ENCODE data around the gene PPARA.

Gene PPARA

DNA sequence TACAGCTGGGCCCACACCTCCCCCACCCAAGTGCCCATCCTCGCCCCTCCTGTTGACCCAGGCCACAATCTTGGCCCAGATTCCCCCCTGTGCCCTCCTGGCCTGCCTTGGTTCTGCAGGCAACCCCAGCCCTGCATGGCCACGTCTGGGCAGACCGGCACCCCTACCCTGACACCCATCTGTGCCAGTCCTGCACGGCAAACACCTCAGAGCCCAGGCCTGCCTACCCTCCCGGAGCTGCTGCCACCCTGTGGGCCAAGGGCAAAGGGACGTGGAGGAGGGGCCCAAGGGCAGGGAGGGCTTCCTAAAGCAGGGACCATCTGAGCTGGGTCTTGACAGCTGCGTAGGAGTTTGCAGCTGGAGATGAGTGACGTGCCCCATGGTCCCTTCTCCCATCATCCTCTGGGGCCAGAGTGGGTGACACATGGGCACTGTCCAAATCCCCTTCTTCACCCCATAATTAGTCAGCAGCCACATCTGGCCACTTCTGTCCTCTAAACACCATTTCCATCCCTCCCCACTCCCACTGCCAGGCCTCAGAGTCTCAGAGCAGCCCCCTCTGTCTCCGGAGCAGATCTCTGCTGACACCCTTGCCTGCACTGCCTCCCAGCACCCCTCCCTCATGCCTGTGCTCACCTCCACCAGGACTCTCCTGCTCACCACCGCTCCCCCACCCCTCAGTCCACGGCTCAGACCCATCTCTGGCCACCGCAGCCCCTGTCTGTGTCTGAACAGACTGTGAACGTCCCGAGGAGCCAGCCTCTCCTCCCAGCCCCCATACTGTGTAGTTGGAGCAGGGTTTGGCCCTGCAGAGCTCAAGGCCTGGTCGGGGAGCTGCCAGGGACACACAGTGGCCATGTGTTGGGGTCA is 35.6 kb upstream of the PPARA start:
- no peak for DNase-seq

DNA sequence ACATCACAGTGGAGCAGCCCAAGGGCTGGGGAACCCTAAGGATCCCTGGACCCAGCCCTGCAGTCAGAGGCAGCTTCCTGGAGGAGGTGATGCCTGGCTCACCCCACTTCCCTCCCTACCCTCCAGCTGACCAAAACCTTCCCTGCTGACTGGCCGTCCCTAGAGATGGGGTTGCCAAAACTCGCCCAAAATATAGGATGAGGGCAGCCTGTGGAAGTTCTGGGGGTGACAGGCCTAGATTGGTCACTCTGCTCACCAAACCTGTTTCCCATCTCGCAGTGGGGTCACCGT is 35.0 kb upstream of the PPARA start:
- no peak for DNase-seq

DNA sequence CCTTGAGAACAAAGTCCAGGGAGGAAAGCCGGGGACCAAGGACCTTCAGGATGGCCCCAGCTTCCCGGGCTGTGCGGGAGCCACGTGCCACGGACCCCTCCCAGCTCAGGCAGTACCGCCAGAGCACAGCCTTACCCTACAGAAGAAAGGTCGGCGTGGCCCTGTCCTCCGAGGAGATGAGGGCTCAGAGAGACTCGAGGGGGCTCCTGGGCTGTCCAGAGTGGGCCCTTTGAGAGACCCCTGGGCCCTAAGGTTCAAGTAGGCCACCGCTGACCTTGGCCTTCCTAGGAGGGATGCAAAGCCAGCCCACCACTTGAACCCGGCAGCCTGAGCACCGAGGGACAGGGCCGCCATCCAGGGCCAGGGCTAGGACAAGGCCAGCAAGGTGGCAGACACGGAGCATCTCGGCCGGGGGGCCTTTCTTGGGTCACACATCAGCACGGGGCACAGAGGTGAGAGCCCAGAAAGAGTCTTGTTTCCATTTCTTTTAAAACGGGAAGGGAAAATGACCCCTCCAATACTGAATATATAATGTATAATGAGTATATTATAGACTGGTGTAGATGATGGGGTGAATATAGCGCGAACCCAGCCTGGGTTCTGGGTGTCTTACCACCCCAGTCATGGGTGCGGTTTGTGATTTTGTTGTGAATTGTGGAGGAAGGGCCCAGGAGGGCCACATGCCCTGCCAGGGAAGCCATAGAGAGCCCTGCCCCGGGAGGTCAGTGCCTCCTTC is 34.4 kb upstream of the PPARA start:
- DNase-seq: no peak

DNA sequence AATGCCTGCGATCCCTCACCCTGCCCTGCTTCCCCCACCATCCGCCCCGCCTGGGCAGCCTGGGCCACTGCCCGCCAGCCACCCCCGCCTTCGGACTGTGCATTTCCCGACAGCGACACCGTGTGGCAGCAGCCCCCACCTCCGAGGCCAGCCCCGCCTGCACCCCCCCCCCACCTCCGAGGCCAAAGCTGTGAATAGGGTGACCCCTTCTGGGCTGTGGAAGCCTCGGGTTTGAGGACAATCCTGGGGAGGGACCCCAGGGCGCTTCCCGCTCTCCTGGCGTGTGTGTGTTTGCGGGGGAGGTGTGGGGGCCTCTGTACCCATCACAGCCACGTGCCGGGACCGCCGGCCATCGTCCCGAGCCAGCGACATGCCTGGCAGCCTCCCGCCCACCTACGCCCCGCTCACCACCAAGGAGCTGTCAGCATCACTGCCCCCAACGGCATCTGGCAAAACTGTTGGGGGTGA is 33.8 kb upstream of the PPARA start:
- peak; percentile 79 to 88 for DNase-seq

DNA sequence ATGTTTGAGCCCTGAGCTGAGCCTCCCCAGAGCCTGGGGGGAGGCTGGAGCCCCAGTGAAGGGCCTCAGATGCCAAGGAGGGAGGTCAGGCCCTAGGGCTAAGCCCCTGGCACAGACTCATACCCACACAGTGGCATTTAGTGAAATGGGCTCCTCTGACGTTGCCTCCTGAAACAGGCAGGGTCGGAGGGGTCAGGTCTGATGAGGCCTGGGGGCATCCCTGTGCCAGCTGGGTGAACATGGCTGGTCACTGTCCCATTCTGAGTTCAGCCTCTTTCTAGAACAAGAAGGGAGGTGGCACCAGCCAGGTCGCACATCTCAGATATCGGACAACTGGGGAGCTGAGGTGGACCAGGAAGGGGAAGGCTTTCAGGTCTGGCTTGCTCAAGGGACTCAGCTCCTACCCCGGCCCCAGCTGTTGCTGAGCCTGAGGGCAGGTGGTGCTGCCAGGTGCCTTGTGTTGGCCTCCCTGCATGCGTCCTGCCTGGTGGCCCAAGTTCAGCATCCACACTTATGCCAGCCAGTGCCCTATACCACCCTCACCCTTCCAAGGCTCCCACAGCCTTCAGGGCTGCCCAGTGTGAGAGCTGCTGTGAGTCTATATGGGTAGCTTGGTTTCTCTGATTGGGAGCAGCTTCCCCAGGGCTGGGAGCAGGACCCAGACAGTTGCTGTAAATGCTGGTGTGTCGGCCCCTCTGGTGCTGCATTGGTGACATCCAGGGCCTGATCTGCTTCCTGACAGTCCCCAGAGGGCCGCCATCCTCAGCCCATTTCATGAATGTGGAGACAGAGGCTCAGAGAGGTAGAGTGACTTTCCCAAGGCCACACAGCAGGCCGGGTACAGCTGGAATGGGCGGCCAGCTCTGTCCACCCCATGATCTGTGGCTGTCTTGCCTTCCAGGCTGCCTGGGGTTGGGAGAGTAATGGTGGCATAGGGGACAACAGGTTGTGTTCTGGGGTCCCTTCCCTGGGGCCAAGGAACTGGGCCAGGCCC is 32.8 kb upstream of the PPARA start:
- DNase-seq: no peak

DNA sequence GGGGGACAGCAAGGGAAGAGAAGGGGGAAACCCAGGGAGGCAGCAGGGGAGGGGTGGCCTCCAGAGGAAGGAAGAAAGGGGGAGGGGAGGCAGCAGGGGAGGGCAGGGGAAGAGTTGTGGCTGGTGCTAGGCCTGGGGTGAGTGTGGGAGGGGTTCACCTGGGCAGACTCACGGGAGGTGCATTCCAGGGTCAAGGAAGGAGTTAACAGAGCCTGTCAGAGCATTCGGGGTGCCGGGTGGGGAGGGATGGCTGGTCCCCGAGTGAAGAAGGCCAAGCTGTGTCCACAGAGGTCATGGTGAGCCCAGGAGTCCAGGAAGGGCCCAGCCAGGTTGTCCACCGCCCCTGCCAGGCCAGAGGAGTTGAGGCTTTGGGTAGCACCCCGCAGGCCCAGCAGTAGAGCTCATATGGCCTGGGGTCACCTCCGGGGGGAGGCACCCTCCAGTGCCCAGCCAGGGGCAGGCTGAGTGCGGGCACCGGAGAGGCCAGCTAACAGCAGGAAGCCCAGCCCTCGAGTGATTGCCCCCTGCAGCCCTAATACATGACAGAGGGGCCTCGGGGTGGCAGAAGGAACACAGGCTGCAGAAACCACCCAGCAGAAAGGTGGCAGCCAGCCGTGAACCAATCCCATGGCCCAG is 31.1 kb upstream of the PPARA start:
- DNase-seq: no peak

DNA sequence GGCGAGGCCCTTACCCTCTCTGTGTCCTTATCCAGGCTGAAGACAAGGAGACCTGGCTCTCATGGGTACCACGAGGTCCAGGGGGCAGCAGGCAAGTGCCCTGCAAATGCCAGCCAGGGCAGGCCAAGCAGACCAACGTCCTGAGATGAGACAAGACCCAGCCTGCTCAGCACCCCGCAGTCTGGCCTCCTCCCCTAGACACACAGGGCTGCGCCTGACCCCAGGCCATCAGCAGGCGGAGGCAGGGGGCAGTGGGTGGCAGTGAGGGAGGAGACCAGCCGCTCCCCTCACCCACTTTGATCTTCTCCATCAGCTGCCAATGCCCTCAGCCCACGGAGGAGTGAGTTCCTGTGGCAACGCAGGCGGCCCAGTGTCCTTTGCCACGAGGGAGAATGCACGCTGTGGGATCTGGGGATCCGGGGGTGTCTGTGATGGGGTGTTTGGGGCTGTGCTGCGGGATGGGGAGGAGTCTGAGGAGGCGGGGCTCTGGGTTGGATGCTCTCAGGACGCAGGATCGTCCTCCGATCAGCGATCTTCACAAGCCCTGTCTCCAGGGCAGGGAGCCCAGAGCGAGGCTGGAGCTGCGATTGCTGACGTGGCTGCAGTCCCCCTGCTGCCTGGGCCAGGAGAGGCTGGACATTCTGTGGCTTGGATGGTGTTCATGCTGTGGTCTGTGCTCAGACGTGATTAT is 30.5 kb upstream of the PPARA start:
- DNase-seq: no peak

DNA sequence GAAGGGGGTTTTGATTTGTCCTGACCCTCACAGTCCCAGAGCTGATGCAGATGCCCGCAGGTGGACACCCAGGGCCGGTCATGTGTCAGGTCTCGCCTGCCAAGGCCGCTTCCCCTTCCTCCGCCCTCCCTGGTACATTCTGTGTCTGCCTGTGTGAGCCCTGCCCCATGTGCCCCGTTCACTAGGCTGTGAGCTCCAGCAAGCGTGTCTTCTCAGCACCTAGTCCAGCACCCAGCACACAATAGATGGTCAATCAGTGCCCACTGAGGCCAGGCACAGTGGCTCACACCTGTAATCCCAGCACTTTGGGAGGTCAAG is 29.9 kb upstream of the PPARA start:
- no peak for DNase-seq

DNA sequence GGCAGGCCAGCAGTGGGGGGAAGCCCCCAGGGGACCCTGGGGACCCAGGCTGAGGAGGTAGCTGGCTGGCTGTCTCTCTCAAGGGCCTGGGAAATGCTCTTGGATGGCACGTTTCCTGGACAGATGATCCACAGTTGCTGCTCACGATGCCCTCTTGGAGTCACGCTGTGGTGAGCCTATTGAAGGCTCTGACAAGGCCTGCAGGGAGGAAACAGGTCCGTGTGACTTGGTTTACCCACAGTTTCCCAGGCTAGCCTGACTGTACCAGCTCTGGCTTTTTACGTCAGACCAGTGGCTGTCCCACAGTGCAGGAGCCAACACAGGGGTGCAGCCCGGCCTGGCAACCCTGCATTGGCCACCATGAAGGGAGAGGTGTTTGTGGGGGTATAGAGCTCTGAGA is 29.2 kb upstream of the PPARA start:
- DNase-seq: no peak

DNA sequence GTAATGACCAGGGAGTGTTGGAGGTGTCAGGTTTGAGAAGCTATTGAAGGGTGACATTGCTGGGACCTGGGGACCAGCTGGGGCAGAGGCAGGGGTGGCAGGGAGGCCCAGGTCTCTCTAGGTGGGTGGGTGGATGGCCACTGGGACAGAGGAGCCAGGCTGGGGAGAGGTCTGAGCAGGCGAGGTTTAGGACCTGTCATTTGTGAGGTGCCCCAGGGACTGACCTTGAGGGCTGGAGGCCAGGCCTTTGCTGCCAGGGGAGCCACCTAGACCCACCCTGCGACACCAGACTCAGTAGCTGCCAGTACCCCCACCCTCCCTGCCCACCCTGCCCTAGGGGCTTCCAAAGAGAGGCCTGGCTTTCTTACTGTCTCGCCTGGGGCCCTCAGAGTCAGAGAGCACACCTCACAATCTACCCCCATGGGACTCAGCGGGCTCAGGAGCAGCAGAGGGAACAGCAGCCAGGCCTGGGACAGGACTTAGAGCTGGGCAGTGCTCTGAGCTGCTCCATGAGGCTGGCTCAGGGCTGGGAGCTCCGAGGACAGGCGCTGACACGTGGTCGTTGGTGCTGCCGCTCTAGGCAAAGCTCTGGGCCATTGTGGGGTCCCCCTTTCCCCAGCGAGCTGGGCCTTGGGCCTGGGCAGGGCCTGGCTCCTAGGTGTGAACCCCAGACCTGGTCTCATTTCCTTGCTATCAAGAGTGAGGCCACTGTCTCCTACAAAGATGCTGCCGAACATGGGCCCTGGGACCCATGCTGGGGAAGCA is 28.6 kb upstream of the PPARA start:
- DNase-seq: no peak

DNA sequence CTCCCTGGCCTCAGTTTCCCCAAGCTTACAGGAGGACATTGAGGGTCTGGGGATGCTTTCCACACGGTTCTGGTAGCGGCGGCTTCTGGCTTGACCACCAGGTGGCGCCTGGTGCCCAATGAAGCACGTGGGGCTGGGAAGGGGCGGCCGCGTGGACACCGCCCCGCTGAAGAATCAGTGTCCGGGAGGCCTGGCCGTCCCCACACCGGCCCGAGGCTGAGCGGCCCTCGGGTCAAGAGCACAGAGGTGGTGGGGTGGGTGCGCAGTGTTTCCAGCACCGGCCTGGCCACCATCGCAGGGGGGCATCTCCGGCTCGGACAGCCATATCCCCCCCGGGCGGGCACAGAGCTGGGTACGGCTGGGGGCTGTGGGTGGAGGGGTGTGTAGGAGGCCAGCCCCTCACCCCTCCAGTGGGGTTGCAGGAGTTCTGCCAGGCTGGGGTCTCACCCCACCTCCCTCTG is 27.8 kb upstream of the PPARA start:
- peak in 1 of 2 donors; percentile 40 for DNase-seq

DNA sequence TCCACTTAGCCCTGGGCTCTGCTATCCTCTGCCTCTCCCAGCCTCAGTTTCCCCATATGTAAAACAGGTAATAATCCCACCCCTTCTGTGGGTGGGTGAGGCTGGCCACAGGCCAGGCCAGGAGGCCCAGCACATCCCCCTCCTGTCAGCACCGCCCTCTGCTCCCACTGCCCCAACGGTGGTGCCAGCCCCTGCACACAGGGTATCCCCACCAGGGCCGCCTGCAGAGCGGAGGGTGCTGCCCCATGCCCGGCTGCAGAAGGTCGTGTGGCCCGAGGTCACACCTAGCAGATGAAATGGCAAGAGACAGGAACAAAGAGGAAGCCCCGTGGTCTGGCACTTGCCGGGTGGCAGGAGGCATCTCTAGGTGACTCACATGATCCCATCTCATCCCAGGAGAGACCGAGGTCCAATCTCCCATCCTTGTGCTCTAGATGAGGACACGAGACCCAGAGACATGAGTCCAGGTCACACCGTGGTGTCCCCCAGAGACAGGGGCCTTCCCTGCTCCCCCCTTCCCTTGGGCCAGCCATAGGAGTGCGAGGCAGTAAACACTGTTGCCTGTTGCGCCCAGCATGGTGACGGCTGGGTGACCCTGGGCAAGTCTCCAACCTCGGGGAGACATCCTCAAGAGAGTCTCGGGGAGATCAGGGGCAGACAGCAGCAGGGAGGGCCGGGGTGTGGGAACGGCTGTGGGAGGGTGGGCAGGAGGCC is 27.2 kb upstream of the PPARA start:
- DNase-seq: no peak

DNA sequence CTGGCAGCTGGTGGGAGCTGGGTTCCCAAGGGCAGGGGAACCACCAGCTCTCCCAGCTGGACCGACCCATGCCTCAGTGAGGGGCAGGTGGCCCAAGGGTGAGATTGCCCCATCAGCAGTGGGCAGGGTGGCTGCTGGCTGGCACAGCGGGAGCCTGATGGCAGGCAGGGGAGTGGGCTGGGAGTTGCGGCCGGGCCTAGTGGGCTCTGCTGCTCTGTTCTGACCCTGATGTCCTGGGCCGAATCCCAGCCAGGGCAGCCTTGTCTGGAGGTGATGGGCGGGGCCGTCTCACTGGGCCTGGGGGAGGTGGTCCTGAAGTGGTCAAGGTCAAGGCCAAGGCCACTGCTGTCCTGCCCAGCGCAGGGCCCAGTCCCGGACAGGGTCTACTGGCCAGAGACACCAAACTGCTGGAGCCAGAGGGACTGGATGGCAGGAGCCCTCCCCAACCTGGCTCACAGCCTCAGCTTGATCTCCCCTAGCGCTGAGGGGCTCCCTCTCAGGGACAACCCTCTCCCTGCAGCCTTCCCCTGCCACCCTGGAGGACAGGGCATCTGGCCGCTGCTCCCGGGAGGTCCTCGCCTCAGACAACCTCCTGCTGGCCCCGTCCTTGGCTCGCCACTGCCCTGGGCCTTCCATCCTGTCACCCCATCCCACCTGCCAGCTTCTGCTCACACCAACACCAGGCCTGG is 26.5 kb upstream of the PPARA start:
- no peak for DNase-seq

DNA sequence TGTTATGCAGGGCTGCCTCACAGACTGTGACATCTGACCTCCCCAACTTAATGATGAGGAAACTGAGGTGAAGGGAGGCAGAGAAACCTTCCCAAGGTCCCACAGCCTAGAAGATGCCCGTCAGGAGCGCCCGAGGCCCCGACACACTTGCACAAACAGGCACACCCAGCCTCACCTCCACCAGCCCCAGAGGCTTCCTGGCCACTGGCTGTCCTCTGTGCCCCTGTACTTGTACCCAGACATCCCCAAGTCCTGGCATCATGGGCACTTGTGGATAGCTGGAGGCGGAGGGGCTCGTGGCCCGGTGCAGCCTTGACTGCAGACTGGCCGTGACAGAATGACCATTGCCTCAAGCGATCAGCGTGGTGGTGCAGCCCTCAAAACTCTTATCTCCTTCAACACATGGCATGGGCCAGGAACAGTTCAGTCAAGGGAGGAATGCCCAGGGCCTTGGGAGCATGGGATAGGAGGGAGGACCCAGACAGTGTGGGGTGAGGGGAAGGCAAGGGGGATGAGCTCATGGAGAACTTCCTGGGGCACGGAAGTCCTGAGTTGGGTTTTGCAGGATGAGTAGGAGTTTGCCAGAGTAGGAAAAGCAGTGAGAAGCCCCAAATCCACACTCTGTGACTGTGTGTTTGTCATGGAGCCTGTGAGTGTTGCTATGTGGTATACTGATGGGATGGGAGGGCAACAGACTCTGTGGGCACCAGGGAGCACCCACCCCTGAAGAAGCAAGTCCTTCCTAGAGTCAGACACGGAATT is 25.8 kb upstream of the PPARA start:
- DNase-seq: no peak

DNA sequence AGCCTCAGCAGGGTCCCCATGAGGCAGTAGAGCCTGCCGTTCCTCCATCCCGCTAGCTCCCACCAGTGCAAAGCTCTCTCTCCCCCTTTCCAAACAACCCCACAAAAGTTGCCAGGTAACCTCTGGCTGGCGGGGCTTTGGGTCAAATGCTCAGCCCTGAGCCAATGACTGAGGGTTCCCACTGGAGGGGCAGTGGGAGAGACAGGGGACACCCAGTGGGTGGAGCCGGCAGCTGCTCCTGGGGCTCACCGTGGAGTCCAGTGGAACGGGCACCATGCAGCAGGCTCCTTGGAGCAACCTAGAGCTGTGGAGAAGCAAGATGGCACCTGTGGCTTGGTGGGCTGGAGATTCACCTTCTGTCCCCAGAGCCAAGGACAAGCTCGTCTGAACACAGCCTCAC is 25.0 kb upstream of the PPARA start:
- no peak for DNase-seq

DNA sequence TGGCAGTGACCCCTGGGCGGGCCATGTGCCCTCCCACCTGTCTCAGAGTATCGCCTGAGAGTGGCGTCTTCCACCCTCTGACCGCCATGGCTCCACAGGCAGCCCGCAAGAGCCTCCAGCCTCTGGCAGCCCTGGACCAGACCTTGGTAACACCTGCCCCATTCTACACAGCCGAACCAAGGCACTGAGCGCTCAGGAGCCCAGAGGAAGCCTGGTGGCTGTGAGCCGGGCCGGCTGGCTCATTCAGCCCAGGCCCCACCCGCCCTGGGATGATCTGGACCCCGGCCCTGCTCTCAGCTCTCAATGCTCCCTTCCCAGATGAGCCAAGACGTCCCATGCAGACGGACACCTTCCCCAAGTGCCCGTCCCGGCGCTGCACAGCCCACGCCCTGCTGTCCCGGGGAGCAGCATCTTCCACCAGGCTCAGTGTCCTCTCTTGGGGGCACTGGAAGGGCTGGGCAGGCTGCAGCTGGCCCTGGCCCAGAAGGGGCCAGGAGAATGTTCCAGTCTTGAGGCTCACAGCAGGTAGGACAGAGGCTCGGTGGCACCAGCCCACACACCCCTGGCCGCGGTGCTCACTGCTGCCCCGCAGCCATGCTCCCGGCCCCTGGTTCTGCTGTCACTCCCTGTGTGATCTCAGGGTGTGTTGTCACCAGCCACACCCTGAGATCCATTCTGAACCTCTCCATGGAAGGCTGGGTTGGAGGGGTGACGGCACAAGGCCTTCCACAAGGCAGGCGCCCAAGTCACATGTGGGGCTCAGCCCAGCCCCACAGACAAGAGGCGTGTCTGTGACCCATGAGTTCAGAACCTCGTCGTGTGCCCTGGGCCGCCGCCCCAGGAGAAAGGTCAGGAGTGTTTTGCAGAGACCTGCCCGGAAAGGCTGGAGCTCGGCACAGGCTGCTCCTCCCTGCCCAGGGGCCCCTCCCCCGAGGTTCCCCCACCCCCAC is 24.2 kb upstream of the PPARA start:
- DNase-seq: no peak

DNA sequence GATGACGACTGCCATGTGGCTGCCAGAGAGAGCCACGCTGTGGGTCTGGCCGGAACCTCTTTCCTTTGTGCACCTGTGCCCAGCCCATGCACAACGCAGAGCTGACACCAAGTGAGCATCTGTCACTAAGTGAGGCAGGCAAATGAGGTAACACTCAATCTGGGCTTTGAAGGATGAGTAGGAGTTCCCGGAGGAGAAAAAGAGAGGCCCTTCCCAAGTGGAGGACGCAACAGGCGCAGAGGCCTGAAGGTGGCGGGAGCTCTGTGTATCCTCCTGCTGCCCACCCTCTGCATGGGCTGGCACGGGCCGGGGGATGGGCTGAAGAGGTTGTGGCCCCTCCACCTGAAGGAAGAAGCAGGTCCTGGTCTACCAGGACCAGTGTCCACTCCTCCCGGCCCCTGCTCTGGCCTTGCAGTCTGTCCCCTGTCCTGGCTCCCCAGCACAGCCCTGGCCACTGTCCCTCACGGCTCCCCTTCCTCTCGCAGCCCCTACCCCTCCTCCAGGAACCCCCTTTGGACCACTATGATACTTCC is 23.4 kb upstream of the PPARA start:
- no peak for DNase-seq

DNA sequence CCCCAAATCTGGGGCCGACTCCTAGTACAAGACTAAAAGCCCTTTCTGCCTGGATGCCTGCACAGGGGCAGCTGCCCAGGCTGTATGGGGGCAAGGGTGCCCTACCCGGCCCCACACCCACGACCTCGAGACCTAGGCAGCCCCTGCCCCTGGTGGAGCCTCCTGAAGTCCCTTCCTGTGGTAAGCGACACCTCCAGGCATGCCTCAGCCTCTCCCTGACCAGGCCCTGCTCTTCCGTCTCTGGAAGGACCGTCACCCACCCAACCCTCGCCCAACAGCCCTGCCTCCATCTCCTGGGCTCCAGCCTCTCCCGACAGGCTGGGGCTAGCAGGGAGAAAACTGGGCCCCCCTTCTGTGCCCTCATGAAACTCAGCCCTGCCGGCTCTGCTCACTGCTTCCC is 22.8 kb upstream of the PPARA start:
- no peak for DNase-seq

All from bone marrow (tissue), 2 donors.